K562 (cell line): ENCODE data around the gene TRIM2. TPM values are rescaled to one million over a fixed set of nuclear protein-coding genes. Genes with fewer than 3 reads are reported as not detected.

ENCODE experiments used
- ATAC-seq: fragments of 200-7000 bp; cut with Tn5 transposase; 3 replicates; pipeline ENCODE4 v1.9.1; 2020; ENCODE audit warnings: moderate library complexity
- BruUV-seq: library from RNA; stranded (reverse); fragments of 400-500 nt; replicated peaks from 2 replicates; lab custom pipeline; 2021; lab: Mats Ljungman, UMichigan
- CTCF ChIA-PET: fragments of 300-600 bp; formaldehyde crosslinking; extraction: SDS; loops from one replicate; lab custom pipeline; 2021; ENCODE audit warnings: low intra/inter-chr PET ratio; lab: Yijun Ruan, JAX
- POLR2A ChIA-PET: fragments of 300-600, 350-650 bp; sonication (Branson Sonifier 250); formaldehyde crosslinking; extraction: SDS; loops from one replicate; lab custom pipeline; 2021; ENCODE audit warnings: antibody characterized with exemption, inconsistent platforms; lab: Yijun Ruan, JAX
- DNase-seq, 4 experiments: peaks; one replicate each; pipeline versions ENCODE4 v3.0.0 to v3.0.0-alpha.2; 2011 to 2018; ENCODE audit warnings: low spot score in 3 of 4, mixed read lengths in 3 of 4; ENCODE audit errors: extremely low read depth in 1 of 4
- FAIRE-seq: peaks from 2 replicates; lab custom pipeline; 2011; peaks lifted over from hg19 to GRCh38; lab: Jason Lieb, UNC
- H2AFZ ChIP-seq: 2 replicates; pipeline ENCODE4 v1.6.0; 2011; ENCODE audit warnings: low read depth, low read length, control low read depth, inconsistent platforms
- H3K27ac ChIP-seq: fragments of 200-600 bp; 3 replicates; pipeline ENCODE4 v1.8.0; 2011; ENCODE audit warnings: low read depth, mild to moderate bottlenecking, control low read depth, inconsistent platforms, low read length, moderate library complexity, mixed read lengths; ENCODE audit errors: extremely low read depth
- H3K27me3 ChIP-seq, 2 experiments: fragments of 300-600 bp in 1 of 2; 2 replicates in 1 of 2; 3 replicates in 1 of 2; pipeline versions ENCODE4 v1.6.0 to v1.8.0; 2011; ENCODE audit warnings: inconsistent platforms in 2 of 2, low read length in 2 of 2, mild to moderate bottlenecking in 1 of 2, mixed read lengths in 1 of 2, moderate library complexity in 1 of 2; ENCODE audit not compliant: control insufficient read depth in 2 of 2, insufficient read depth in 2 of 2
- H3K36me3 ChIP-seq: fragments of 300-600 bp; 3 replicates; pipeline ENCODE4 v1.8.0; 2011; ENCODE audit warnings: mild to moderate bottlenecking, low read length, inconsistent platforms; ENCODE audit not compliant: control insufficient read depth, insufficient read depth
- H3K4me1 ChIP-seq, 2 experiments: fragments of 200-600 bp in 1 of 2; replicated peaks in 1 of 2; 2 replicates in 1 of 2; 3 replicates in 1 of 2; pipeline versions ENCODE4 v1.5.1 to v1.8.0; 2011; ENCODE audit warnings: inconsistent platforms in 2 of 2, low read length in 2 of 2, mild to moderate bottlenecking in 1 of 2, mixed read lengths in 1 of 2, moderate library complexity in 1 of 2; ENCODE audit not compliant: control insufficient read depth in 2 of 2, insufficient read depth in 2 of 2
- H3K4me2 ChIP-seq: 2 replicates; pipeline ENCODE4 v1.6.1; 2011; ENCODE audit warnings: low read length, control low read depth, inconsistent platforms, mixed read lengths; ENCODE audit not compliant: insufficient read depth
- H3K4me3 ChIP-seq: fragments of 200-600 bp; sonication (generic), shearing (Covaris generic); 2 replicates; pipeline ENCODE4 v1.5.1; 2016; ENCODE audit warnings: control low read depth, inconsistent platforms
- H3K79me2 ChIP-seq: fragments of 200-600 bp; 3 replicates; pipeline ENCODE4 v1.8.0; 2011; ENCODE audit warnings: low read length, inconsistent platforms; ENCODE audit not compliant: control insufficient read depth, insufficient read depth
- H3K9ac ChIP-seq, 2 experiments: 2 replicates each; pipeline versions ENCODE4 v1.6.0 to v1.6.1; 2011; ENCODE audit warnings: low read depth in 2 of 2, low read length in 2 of 2, control low read depth in 1 of 2, inconsistent platforms in 1 of 2, mild to moderate bottlenecking in 1 of 2, mixed read lengths in 1 of 2; ENCODE audit not compliant: insufficient read depth in 1 of 2
- H3K9me1 ChIP-seq: one replicate; pipeline ENCODE4 v1.6.0; 2011; ENCODE audit warnings: inconsistent platforms, mild to moderate bottlenecking, low read length, moderate library complexity; ENCODE audit not compliant: control insufficient read depth, insufficient read depth
- H3K9me3 ChIP-seq: replicated peaks from 2 replicates; pipeline ENCODE4 v1.5.1; 2011; ENCODE audit warnings: low read depth, low read length, inconsistent platforms; ENCODE audit not compliant: control insufficient read depth, insufficient read depth
- H4K20me1 ChIP-seq: replicated peaks from 2 replicates; pipeline ENCODE4 v1.6.1; 2011; ENCODE audit warnings: low read length, inconsistent platforms, mixed read lengths; ENCODE audit not compliant: control insufficient read depth, insufficient read depth
- ATF7 ChIP-seq: fragments of 450-650 bp; IDR thresholded peaks from 2 replicates; pipeline ENCODE4 v1.7.1; 2014; ENCODE audit warnings: mild to moderate bottlenecking, moderate library complexity
- CBX1 ChIP-seq: sonication (generic); IDR thresholded peaks from 2 replicates; pipeline ENCODE4 v1.6.1; 2016; ENCODE audit warnings: antibody characterized with exemption, low read depth, mild to moderate bottlenecking
- CXXC5 ChIP-seq: fragments of 250-450 bp; sonication (Bioruptor Pico); IDR thresholded peaks from 2 replicates; pipeline ENCODE4 v1.8.0; 2022; ENCODE audit warnings: inconsistent platforms, mild to moderate bottlenecking, moderate library complexity
- RBM17 ChIP-seq: fragments of 200-400 bp; formaldehyde crosslinking; IDR thresholded peaks from 2 replicates; pipeline ENCODE4 v1.6.1; 2017; ENCODE audit warnings: low read depth, mild to moderate bottlenecking, low read length, borderline replicate concordance
- TCF3 ChIP-seq: sonication (generic); formaldehyde crosslinking; IDR thresholded peaks from 2 replicates; pipeline ENCODE4 v1.4.0; 2020; ENCODE audit warnings: mild to moderate bottlenecking, missing genetic modification reagents
- ZFP91 ChIP-seq: sonication (generic); formaldehyde crosslinking; IDR thresholded peaks from 2 replicates; pipeline ENCODE4 v1.8.0; 2022; ENCODE audit warnings: mild to moderate bottlenecking, missing genetic modification reagents
- ZNF436 ChIP-seq: fragments of 250-450, 450-650 bp; sonication (Bioruptor Pico); formaldehyde crosslinking; IDR thresholded peaks from 2 replicates; pipeline ENCODE4 v1.7.0; 2020; ENCODE audit warnings: mild to moderate bottlenecking
- ZNF644 ChIP-seq: fragments of 200-800 bp; sonication (Bioruptor generic); IDR thresholded peaks from 2 replicates; pipeline ENCODE4 v1.6.1; 2016; ENCODE audit warnings: low read depth, missing genetic modification characterization, missing compliant biosample characterization
- ZNF79 ChIP-seq: fragments of 250-450 bp; sonication (Bioruptor Pico); IDR thresholded peaks from 2 replicates; pipeline ENCODE4 v1.4.0; 2020; ENCODE audit warnings: low read depth, mild to moderate bottlenecking, moderate library complexity
- WGBS: fragments of 100-300 bp; shearing (Covaris generic); methylation state at CpG from one replicate; pipeline ENCODE4 v1.1.6; 2016; ENCODE audit warnings: low coverage, mixed read lengths; ENCODE audit not compliant: insufficient coverage; ENCODE audit errors: missing lambda C conversion rate; 5-methylcytosine and 5-hydroxymethylcytosine counted together
- in situ Hi-C: fragments of 300-500 bp; cut with MboI; formaldehyde crosslinking; loops from 4 replicates; pipeline ENCODE4 v1.15.0; 2018; ENCODE audit warnings: inconsistent platforms, mixed read lengths
- intact Hi-C: fragments of 100-400 bp; cut with micrococcal nuclease; formaldehyde crosslinking; loops from 2 replicates; pipeline ENCODE4 v1.14.2; 2022
- polyA plus RNA-seq, 8 experiments: library from polyadenylated mRNA; depleted of rRNA in 4 of 8; stranded (reverse) in 5 of 8; unstranded in 3 of 8; fragments of >200 nt; fragmentation: Nextera tagmentation in 2 of 8; fragmentation: Illumina TruSeq in 1 of 8; extraction: Ambion mirVana in 2 of 8; extraction: Trizol in 1 of 8; gene quantifications; 2 replicates each; pipeline versions ENCODE4 v1.2.1 to v1.2.3, GENCODE V29; 2011 to 2014; ENCODE audit warnings: inconsistent platforms in 1 of 8, missing spikeins in 1 of 8
- total RNA-seq, 7 experiments: library from RNA; depleted of rRNA in 6 of 7; stranded (reverse); fragments of >200 nt in 6 of 7; fragmentation: Illumina TruSeq in 2 of 7; extraction: Trizol in 2 of 7; gene quantifications; 2 replicates each; pipeline versions ENCODE4 v1.2.1 to v1.2.3, GENCODE V29; 2011 to 2021; ENCODE audit warnings: low replicate concordance in 1 of 7
- TF ChIP-seq, protein P1 (sequence below): fragments of 450-650 bp; IDR thresholded peaks from 2 replicates; pipeline ENCODE4 v1.7.0; 2016; ENCODE audit warnings: borderline replicate concordance

Gene TRIM2
- total and polyA plus RNA-seq, 9 of the 15 experiments (the other 6 are each of a cell fraction or from before 2014, with no cell fraction given) = 0.01 to 0.41 (median 0.13) TPM; not detected in 1

- Histone ChIP-seq H3K4me1 (no peaks in the 10 kb centered on the region), H3K9me3 (no peaks in the 10 kb centered on the region), H3K9me1 (no peaks in the 10 kb centered on the region), H3K27me3 (peaks cover 18 to 47% of the 10 kb centered on the region in 2 experiments; a peak in 4 of 5 replicates), H3K9ac (no peak overlapping the region), H4K20me1 (0 out of 2 replicates have a peak, but pooled peaks cover 5% of the 10 kb centered on the region), H3K4me2 (no peak overlapping the region), H3K4me3 (no peak overlapping the region), H3K79me2 (no peaks in the 10 kb centered on the region), H2AFZ (no peak overlapping the region), H3K27ac (no peak overlapping the region), H3K36me3 (no peaks in the 10 kb centered on the region)
- in situ Hi-C loops (no loop called here), intact Hi-C loops (no loop called here)
- BruUV-seq = no TSS peak
- POLR2A ChIA-PET = interaction anchor here (0.6 to 1.0 kb wide), 2 partner anchors 15 to 352 kb away, joined by 3 read pairs; no protein-coding TSS in a partner anchor
- WGBS = 5% methylated on average over 4 of the region's 4 CpGs
- CTCF ChIA-PET = no interaction called here
- ATAC-seq = no peak
- TF ChIP-seq CBX1 (no peak), CXXC5 (CRISPR knock-in tag) (no peak), ZNF436 (CRISPR knock-in tag) (no peak), RBM17 (no peak), ZNF644 (tag) (no peak), ZNF79 (CRISPR knock-in tag) (no peak), ZFP91 (CRISPR knock-in tag) (no peak), TCF3 (CRISPR knock-in tag) (no peak), ATF7 (no peak)
- TF ChIP-seq, protein P1, sequence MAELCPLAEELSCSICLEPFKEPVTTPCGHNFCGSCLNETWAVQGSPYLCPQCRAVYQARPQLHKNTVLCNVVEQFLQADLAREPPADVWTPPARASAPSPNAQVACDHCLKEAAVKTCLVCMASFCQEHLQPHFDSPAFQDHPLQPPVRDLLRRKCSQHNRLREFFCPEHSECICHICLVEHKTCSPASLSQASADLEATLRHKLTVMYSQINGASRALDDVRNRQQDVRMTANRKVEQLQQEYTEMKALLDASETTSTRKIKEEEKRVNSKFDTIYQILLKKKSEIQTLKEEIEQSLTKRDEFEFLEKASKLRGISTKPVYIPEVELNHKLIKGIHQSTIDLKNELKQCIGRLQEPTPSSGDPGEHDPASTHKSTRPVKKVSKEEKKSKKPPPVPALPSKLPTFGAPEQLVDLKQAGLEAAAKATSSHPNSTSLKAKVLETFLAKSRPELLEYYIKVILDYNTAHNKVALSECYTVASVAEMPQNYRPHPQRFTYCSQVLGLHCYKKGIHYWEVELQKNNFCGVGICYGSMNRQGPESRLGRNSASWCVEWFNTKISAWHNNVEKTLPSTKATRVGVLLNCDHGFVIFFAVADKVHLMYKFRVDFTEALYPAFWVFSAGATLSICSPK = no peak
- no peak for FAIRE-seq
- no peak for DNase-seq
Observed at GRCh38 chr4:153183146-153183545, 21.1 kb upstream of the TRIM2 start.
